Right ventricle myocardium superior (tissue), 1 donor: ENCODE data around the gene SF3A1. TPM values are rescaled to one million over a fixed set of nuclear protein-coding genes. Genes with fewer than 3 reads are reported as not detected.
"Not testable (repeated sequence)": the region's sequence is repeated elsewhere in the genome, so short reads cannot be mapped to it uniquely, and the experiment has no call there.

Experiments used
- ATAC-seq: fragments of 200-7000 bp; cut with Tn5 transposase; one replicate; pipeline ENCODE4 v1.9.1; 2020; ENCODE audit warnings: mild to moderate bottlenecking; ENCODE audit not compliant: poor library complexity
- DNase-seq: peaks from one replicate; pipeline ENCODE4 v3.0.0-alpha.2; 2020
- intact Hi-C: fragments of 100-400 bp; cut with DNase I; formaldehyde crosslinking; loops from one replicate; pipeline ENCODE4 v1.11.2; 2022
- long read RNA-seq: library from polyadenylated mRNA; unstranded; transcript quantifications from one replicate; pipeline ENCODE4 v2.0.0, GENCODE V29; 2021
- total RNA-seq: library from RNA; stranded (reverse); fragmentation: NEBNext Ultra II Directional; extraction: Animal tissue kit (Norgen Biotek cat#: 25700); gene quantifications from one replicate; pipeline ENCODE4 v1.2.1, GENCODE V29; 2021
- donor health status: DM: no; HTN: yes; CAD: no; lungs with severe emphysema.

Gene SF3A1
- 87.7 TPM for total RNA-seq
- long read RNA-seq, full-length matches to known transcripts = 52 of 69 reads
- long read RNA-seq, partial matches to known transcripts = 15 of 69 reads
- long read RNA-seq, other reads (novel, unspliced or antisense) = 2 of 69 reads

GRCh38 chr22:30356449-30357235 is at the start of gene SF3A1, which contains the start of gene CCDC157:
TSS of gene SF3A1 (minus strand) at chr22:30356894. CDS start at chr22:30356792, 102 bp downstream.
TSS of gene CCDC157 (plus strand) at chr22:30357007. CDS start at chr22:30366001, 8,994 bp downstream.
- peak; percentile 93 for DNase-seq
- intact Hi-C loops = no loop called here
- peak; percentile 99 for ATAC-seq

GRCh38 chr22:30406400-30406799 is 49.7 kb upstream of the SF3A1 start:
- no peak for ATAC-seq
- intact Hi-C loops = no loop called here
- no peak for DNase-seq

GRCh38 chr22:30405731-30406130 is 49.0 kb upstream of the SF3A1 start:
- ATAC-seq = no peak
- DNase-seq = no peak
- intact Hi-C loops = no loop called here

DNA sequence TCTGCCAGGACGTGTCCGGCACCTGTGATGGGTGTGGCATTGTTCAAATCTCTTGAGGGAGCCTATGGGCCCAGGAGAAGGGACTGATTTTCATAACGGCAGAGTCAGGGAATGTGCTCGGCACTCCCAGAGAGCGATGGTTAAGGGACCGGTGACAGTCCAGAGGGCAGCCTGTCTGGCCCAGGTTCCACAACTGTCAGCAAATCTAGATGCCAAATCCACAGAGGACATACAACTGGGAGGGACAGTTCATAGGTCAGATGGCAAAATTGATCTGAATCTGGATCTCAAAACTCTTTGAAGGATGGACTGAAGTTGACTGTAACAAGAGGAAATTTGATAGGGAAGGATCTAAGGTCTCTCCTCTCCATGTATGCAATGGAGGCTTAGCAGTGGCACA is 47.6 kb upstream of the SF3A1 start:
- no peak for DNase-seq
- no peak for ATAC-seq
- intact Hi-C loops = no loop called here

GRCh38 chr22:30402766-30403104 is 46.0 kb upstream of the SF3A1 start:
- ATAC-seq, intact Hi-C loops, DNase-seq: not testable (repeated sequence)

DNA sequence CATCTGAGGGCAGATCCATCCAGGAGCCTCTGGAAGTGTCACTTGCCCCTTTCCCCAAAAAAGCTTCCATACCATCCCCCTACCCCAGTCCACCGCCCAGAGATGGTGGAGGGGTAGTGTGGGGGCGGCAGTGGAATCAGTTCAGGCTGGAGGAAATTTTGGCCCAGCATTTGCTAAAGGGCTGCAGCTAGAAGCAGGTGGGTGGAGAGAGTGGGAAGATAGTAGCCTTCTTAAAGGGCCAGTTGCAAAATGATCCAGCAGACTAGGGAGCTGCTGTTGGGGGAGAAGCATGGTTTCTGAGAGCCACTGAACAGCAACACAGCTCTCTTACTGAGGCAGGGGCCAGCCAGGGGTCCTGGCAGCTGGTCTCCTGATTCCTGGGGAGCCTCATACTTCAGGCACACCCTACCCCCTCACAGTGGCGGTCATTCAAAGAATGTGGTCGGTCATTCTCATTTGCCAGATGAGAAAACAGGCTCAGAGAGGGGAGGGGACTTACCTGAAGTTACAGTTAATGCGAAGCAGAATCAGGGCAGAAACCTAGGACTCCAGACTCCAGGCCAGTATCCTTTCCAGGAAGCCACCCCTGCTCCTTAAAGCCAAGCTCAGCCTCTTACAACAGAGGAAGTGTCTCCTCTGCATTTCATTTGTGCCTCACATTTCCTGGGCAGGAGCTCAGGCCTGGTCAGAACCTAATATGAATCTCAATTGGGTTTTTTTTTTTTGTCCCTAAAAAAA is 45.5 kb upstream of the SF3A1 start:
- ATAC-seq = no peak
- DNase-seq = no peak

GRCh38 chr22:30401024-30401423 is 44.3 kb upstream of the SF3A1 start:
- DNase-seq, intact Hi-C loops, ATAC-seq: not testable (repeated sequence)

More for the DNA sequence above, 45.5 kb upstream of the SF3A1 start:
- intact Hi-C loops = no loop called here

DNA sequence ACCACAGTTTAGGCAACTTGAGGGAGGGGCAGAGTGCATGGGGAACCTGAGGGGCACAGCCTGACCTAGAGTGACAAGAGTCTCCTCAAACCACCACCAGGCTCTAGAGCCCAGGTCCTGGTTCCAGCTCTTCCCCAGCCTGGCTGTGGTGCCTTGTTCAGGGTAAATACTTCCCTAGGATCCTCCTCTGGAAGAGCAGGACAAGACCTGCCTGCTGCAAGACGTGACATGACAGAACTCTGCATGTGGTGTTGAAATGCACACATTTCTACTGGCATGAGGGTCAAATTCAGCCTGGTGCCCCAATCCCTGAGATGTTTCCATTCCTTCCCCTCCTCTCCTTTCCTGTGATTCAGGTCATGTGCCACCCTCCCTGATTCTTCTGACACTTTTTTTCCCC is 43.5 kb upstream of the SF3A1 start:
- intact Hi-C loops = no loop called here

DNA sequence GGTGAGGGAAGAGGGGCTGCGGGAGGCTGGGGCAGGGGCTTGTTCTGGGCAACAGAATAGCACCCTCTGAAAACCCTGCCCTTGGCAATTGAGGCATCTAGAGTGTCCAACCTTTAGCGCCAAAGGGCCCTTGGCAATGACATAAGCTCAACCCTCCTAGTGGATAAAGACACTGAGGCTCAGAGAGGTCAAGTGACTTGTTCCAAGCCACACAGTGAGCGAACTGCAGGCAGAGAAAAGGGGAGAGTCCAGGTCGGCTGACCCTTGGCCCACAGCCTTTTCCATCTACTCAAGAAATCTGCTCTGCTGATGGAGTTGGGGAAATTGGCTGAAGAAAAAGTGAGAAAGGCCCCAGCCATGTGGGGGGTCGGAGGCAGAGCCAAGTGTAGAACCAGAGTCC is 43.0 kb upstream of the SF3A1 start:
- DNase-seq (no peak), ATAC-seq (no peak)
- intact Hi-C loops = no loop called here

More for the DNA sequence above, 43.5 kb upstream of the SF3A1 start:
- DNase-seq = no peak
- no peak for ATAC-seq

DNA sequence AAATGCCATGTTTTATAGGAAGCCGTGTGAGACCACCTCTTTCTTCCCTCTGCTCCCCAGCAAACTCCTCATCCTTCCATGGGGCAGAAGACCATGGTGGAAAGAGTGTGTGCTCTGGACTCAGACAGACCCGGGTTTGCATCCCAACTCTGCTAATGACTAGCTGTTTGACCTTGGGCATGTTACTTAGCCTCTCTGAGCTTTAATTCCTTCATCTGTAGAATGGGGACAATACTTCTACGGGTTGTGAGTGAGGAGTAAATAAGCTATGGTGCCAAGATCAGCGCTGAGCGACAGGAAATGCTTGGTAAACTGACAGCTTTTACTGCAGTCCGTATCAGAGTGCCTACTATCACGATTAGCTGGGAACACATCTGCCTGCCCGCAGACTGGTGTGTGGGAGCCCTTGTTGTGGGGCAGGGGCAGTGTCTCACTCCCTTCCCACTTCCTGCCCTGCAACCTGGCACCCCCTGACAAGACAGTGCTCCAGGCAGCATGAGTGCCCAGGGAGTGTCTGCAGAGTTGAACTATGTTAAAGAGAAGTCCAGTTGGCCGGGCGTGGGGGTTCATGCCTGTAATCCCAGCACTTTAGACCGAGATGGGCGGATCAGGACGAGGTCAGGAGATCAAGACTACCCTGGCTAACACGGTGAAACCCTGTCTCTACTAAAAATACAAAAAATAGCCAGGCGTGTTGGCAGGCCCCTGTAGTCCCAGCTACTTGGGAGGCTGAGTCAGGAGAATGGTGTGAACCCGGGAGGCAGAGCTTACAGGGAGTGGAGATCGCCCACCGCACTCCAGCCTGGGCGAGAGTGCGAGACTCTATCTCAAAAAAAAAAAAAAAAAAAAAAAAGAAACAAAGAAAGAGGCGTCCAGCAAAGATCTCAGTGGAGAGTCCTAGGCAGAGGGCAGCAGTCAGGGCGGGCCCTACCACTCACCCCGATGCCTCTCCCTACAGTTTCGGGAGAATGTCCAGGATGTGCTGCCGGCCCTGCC is 42.3 kb upstream of the SF3A1 start:
- DNase-seq (no peak), ATAC-seq (no peak)
- intact Hi-C loops = no loop called here

- no peak for DNase-seq
- peak; percentile 22 for ATAC-seq
- intact Hi-C loops = no loop called here
Measured at GRCh38 chr22:30397656-30398635, 41.3 kb upstream of the SF3A1 start.

- peak; percentile 82 for DNase-seq
- peak; percentile 82 for ATAC-seq
- intact Hi-C loops = no loop called here
Measured at GRCh38 chr22:30396871-30397655, 40.4 kb upstream of the SF3A1 start, which contains the start of gene SEC14L2. TSS of gene SEC14L2 (plus strand) at chr22:30397018. CDS start at chr22:30397117, 99 bp downstream.

DNA sequence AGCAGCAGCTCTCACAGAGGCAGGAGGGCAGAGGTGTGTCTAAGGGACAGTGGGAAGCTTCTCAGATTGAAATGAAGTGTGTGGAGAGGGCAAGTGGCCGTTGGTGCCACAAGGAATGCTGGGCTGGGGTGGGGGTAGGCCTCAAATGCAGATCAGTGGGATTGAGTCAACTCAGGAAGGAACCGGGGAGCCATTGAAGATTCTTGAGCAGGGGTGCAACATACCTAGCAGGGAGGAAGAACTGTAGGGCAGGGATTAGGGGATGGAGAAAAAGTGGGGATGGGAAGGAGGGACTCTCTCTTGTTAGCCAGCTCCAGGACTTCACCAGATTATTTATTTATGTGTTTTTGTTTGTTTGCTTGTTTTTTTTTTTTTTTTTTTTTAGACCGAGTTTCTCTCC is 37.2 kb upstream of the SF3A1 start:
- DNase-seq (no peak), ATAC-seq (no peak)
- intact Hi-C loops = no loop called here

GRCh38 chr22:30393322-30393680 is 36.6 kb upstream of the SF3A1 start:
- DNase-seq = no peak
- intact Hi-C loops = no loop called here
- no peak for ATAC-seq

DNA sequence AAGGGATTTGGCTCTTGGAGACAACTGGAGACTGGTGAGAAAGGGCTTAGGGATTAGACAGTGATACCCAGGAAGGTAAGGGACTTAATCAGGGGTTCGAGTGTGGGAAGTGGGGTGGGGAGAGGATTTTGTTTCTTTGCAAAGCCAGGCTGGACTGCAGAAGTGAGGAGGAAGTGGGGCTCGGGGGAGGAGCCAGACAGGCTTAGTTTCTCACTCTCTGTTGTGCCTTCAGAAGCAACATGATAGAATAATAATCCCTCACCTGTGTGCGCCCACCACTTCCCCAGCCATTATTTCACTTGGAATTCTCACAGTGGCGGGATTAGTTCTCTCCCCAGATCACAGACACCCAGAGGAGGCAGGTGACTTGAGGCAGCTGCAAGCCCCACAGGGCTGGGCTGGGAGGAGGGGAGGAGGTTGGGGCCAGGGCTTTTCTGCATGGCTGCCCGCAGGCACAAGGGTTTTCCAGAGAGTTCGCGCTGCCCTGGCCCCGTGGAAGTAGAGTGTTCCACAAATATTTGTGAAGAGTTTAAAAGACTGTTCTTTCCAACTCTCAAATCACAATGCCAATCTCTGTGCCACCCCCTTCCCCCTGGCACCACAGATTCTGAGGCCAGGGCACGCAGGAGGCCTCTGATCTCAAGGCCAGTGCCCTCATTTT is 36.1 kb upstream of the SF3A1 start:
- ATAC-seq (no peak), DNase-seq (no peak)
- intact Hi-C loops = no loop called here
